ENCODE results near the gene ATP10A. TPM values are rescaled to one million over a fixed set of nuclear protein-coding genes. Genes with fewer than 3 reads are reported as not detected.

Gene ATP10A
- total RNA-seq, 2 experiments from 2014 or later, result 36.7 to 70.1 TPM

- CTCF ChIA-PET, result interaction anchor here (1.2 kb wide), 1 partner anchor 221 kb away, joined by 3 read pairs; no protein-coding TSS in a partner anchor
- no peaks in the 10 kb centered on the region for H3K9me3 Mint-ChIP-seq (ENCODE audit: low read depth)
- H3K27ac Mint-ChIP-seq, result no peak overlapping the region
- ATAC-seq, result no peak
- H3K27me3 Mint-ChIP-seq, result no peaks in the 10 kb centered on the region
- H3K4me3 Mint-ChIP-seq, result no peak overlapping the region
- no peaks in the 10 kb centered on the region for H3K4me1 Mint-ChIP-seq
- peaks cover 6% of the 10 kb centered on the region for H3K36me3 Mint-ChIP-seq
- no peak for DNase-seq
These were observed 150.2 kb downstream of the ATP10A start for GRCh38 chr15:25712961-25713355.

GRCh38 chr15:25712192-25712960 lies 150.8 kb downstream of the ATP10A start:
- no peaks in the 10 kb centered on the region for H3K27me3 Mint-ChIP-seq
- ATAC-seq (no peak), DNase-seq (no peak)
- no peak overlapping the region for H3K27ac Mint-ChIP-seq
- H3K36me3 Mint-ChIP-seq, result peaks cover 6% of the 10 kb centered on the region
- no peaks in the 10 kb centered on the region for H3K4me1 Mint-ChIP-seq
- CTCF ChIA-PET, result no interaction called here
- H3K9me3 Mint-ChIP-seq (ENCODE audit: low read depth), result no peaks in the 10 kb centered on the region
- no peak overlapping the region for H3K4me3 Mint-ChIP-seq

- ATAC-seq (no peak), DNase-seq (no peak)
- CTCF ChIA-PET, result no interaction called here
- H3K9me3 Mint-ChIP-seq (ENCODE audit: low read depth), result no peaks in the 10 kb centered on the region
- no peak overlapping the region for H3K4me3 Mint-ChIP-seq
- H3K4me1 Mint-ChIP-seq, result no peaks in the 10 kb centered on the region
- H3K27me3 Mint-ChIP-seq, result no peaks in the 10 kb centered on the region
- H3K36me3 Mint-ChIP-seq, result peaks cover 4% of the 10 kb centered on the region
- H3K27ac Mint-ChIP-seq, result no peak overlapping the region
These were observed 151.4 kb downstream of the ATP10A start for GRCh38 chr15:25711691-25712090.

GRCh38 chr15:25711164-25711563 lies 152.0 kb downstream of the ATP10A start:
- Mint-ChIP-seq H3K27me3 (no peaks in the 10 kb centered on the region), H3K4me3 (no peak overlapping the region), H3K9me3 (ENCODE audit: low read depth) (no peaks in the 10 kb centered on the region), H3K27ac (no peak overlapping the region), H3K4me1 (no peaks in the 10 kb centered on the region), H3K36me3 (peaks cover 2% of the 10 kb centered on the region)
- ATAC-seq (no peak), DNase-seq (no peak)
- CTCF ChIA-PET, result no interaction called here

- ATAC-seq (no peak), DNase-seq (peak; percentile 49)
- H3K27ac Mint-ChIP-seq, result no peak overlapping the region
- H3K27me3 Mint-ChIP-seq, result no peaks in the 10 kb centered on the region
- H3K9me3 Mint-ChIP-seq (ENCODE audit: low read depth), result no peaks in the 10 kb centered on the region
- H3K36me3 Mint-ChIP-seq, result peaks cover 6% of the 10 kb centered on the region
- CTCF ChIA-PET, result interaction anchor here (0.9 to 1.4 kb wide), 5 partner anchors 10 to 224 kb away, joined by 3 to 8 read pairs (median 4); no protein-coding TSS in a partner anchor
- H3K4me3 Mint-ChIP-seq, result no peak overlapping the region
- H3K4me1 Mint-ChIP-seq, result no peaks in the 10 kb centered on the region
These were observed 152.9 kb downstream of the ATP10A start for GRCh38 chr15:25710184-25710583.

- Mint-ChIP-seq H3K27ac (no peak overlapping the region), H3K36me3 (peaks cover 8% of the 10 kb centered on the region), H3K4me1 (no peaks in the 10 kb centered on the region), H3K27me3 (no peaks in the 10 kb centered on the region), H3K4me3 (no peak overlapping the region), H3K9me3 (ENCODE audit: low read depth) (no peaks in the 10 kb centered on the region)
- CTCF ChIA-PET, result interaction anchor here (0.9 to 1.4 kb wide), 5 partner anchors 10 to 225 kb away, joined by 3 to 8 read pairs (median 4); no protein-coding TSS in a partner anchor
- no peak for ATAC-seq
- no peak for DNase-seq
These were observed 153.5 kb downstream of the ATP10A start for GRCh38 chr15:25709437-25710159.

- Mint-ChIP-seq H3K4me3 (no peak overlapping the region), H3K36me3 (peaks cover 8% of the 10 kb centered on the region), H3K9me3 (ENCODE audit: low read depth) (no peaks in the 10 kb centered on the region), H3K27ac (no peak overlapping the region), H3K27me3 (no peaks in the 10 kb centered on the region), H3K4me1 (no peaks in the 10 kb centered on the region)
- CTCF ChIA-PET, result no interaction called here
- no peak for DNase-seq
- ATAC-seq, result no peak
These were observed 154.7 kb downstream of the ATP10A start for GRCh38 chr15:25708391-25708790.

GRCh38 chr15:25707656-25708365 lies 155.3 kb downstream of the ATP10A start:
- no peaks in the 10 kb centered on the region for H3K9me3 Mint-ChIP-seq (ENCODE audit: low read depth)
- no peak overlapping the region for H3K4me3 Mint-ChIP-seq
- ATAC-seq, result no peak
- peaks cover 8% of the 10 kb centered on the region for H3K36me3 Mint-ChIP-seq
- H3K27ac Mint-ChIP-seq, result no peak overlapping the region
- no peak for DNase-seq
- H3K4me1 Mint-ChIP-seq, result no peaks in the 10 kb centered on the region
- no peaks in the 10 kb centered on the region for H3K27me3 Mint-ChIP-seq
- CTCF ChIA-PET, result no interaction called here

- Mint-ChIP-seq H3K27me3 (no peaks in the 10 kb centered on the region), H3K9me3 (ENCODE audit: low read depth) (no peaks in the 10 kb centered on the region), H3K27ac (no peak overlapping the region), H3K4me1 (no peaks in the 10 kb centered on the region), H3K4me3 (no peak overlapping the region), H3K36me3 (peaks cover 6% of the 10 kb centered on the region)
- ATAC-seq (no peak), DNase-seq (no peak)
- CTCF ChIA-PET, result interaction anchor here (1.3 kb wide), 1 partner anchor 12 kb away, joined by 3 read pairs; no protein-coding TSS in a partner anchor
These were observed 156.8 kb downstream of the ATP10A start for GRCh38 chr15:25706176-25706955.

GRCh38 chr15:25705433-25706115 lies 157.6 kb downstream of the ATP10A start:
- CTCF ChIA-PET, result interaction anchor here (1.3 kb wide), 1 partner anchor 11 kb away, joined by 3 read pairs; no protein-coding TSS in a partner anchor
- no peak overlapping the region for H3K4me3 Mint-ChIP-seq
- DNase-seq (no peak), ATAC-seq (no peak)
- no peak overlapping the region for H3K27ac Mint-ChIP-seq
- peaks cover 9% of the 10 kb centered on the region for H3K36me3 Mint-ChIP-seq
- H3K9me3 Mint-ChIP-seq (ENCODE audit: low read depth), result no peaks in the 10 kb centered on the region
- no peaks in the 10 kb centered on the region for H3K4me1 Mint-ChIP-seq
- H3K27me3 Mint-ChIP-seq, result no peaks in the 10 kb centered on the region

GRCh38 chr15:25703726-25704125 lies 159.4 kb downstream of the ATP10A start:
- CTCF ChIA-PET, result no interaction called here
- H3K27me3 Mint-ChIP-seq, result no peaks in the 10 kb centered on the region
- no peaks in the 10 kb centered on the region for H3K4me1 Mint-ChIP-seq
- DNase-seq (no peak), ATAC-seq (no peak)
- no peak overlapping the region for H3K27ac Mint-ChIP-seq
- no peaks in the 10 kb centered on the region for H3K9me3 Mint-ChIP-seq (ENCODE audit: low read depth)
- no peak overlapping the region for H3K4me3 Mint-ChIP-seq
- H3K36me3 Mint-ChIP-seq, result peaks cover 17% of the 10 kb centered on the region

- CTCF ChIA-PET, result no interaction called here
- no peak overlapping the region for H3K27ac Mint-ChIP-seq
- no peaks in the 10 kb centered on the region for H3K4me1 Mint-ChIP-seq
- H3K4me3 Mint-ChIP-seq, result no peak overlapping the region
- no peaks in the 10 kb centered on the region for H3K9me3 Mint-ChIP-seq (ENCODE audit: low read depth)
- H3K36me3 Mint-ChIP-seq, result peaks cover 23% of the 10 kb centered on the region
- ATAC-seq (no peak), DNase-seq (no peak)
- no peaks in the 10 kb centered on the region for H3K27me3 Mint-ChIP-seq
These were observed 161.2 kb downstream of the ATP10A start for GRCh38 chr15:25701721-25702465.

Measured in activated CD8-positive, alpha-beta memory T cell treated with anti-CD3 and anti-CD28 coated beads, Interleukin-2, amount 10 ng/mL, durations not matched to agents 7 days and 5 days (primary cell).